Mammary epithelial cell (primary cell): ENCODE data around the gene GPER1.

Experiments used
- CTCF ChIP-seq, 2 donors: IDR thresholded peaks in 1 of 2; conservative IDR thresholded peaks in 1 of 2; 2 replicates each; pipeline ENCODE4 v1.5.1; 2011 to 2012; ENCODE audit warnings: inconsistent platforms in 2 of 2, low read length in 2 of 2, mild to moderate bottlenecking in 2 of 2, control low read depth in 1 of 2, low read depth in 1 of 2; ENCODE audit not compliant: insufficient read depth in 1 of 2; ENCODE audit errors: extremely low read depth in 1 of 2
- EZH2 ChIP-seq: IDR thresholded peaks from 2 replicates; pipeline ENCODE4 v1.6.1; 2012; ENCODE audit warnings: low read length, inconsistent platforms, borderline replicate concordance

GRCh38 chr7:1111156-1111555, 23.2 kb downstream of the GPER1 start:
- TF ChIP-seq CTCF (conservative IDR thresholded peaks at IDR 0.05 in 1 of 2, IDR thresholded peaks at IDR 0.05 in 1 of 2; ENCODE audit: extremely low read depth in 1 of 2, insufficient read depth in 1 of 2, low read depth in 1 of 2, low read length in 2 of 2) = no peak
- no peak for TF ChIP-seq EZH2
